ENCODE measurements around the gene CPLX1.

CPLX1 gene

GRCh38 chr4:869776-870175 lies 43.8 kb upstream of the CPLX1 start:
- H3K4me3 ChIP-seq (ENCODE audit: low read depth, low read length) = no peak overlapping the region
- no peak for TF ChIP-seq CTCF (IDR thresholded peaks at IDR 0.05; ENCODE audit: insufficient read depth, low read depth, low read length, missing control alignments)
- DNase-seq (ENCODE audit: low read depth) = no peak

GRCh38 chr4:868421-868820 lies 42.5 kb upstream of the CPLX1 start:
- no peak for DNase-seq (ENCODE audit: low read depth)
- no peak for TF ChIP-seq CTCF (IDR thresholded peaks at IDR 0.05; ENCODE audit: insufficient read depth, low read depth, low read length, missing control alignments)
- H3K4me3 ChIP-seq (ENCODE audit: low read depth, low read length) = no peak overlapping the region

GRCh38 chr4:867526-868250 lies 41.8 kb upstream of the CPLX1 start:
- TF ChIP-seq CTCF (IDR thresholded peaks at IDR 0.05; ENCODE audit: insufficient read depth, low read depth, low read length, missing control alignments) = no peak
- no peak for DNase-seq (ENCODE audit: low read depth)
- no peak overlapping the region for H3K4me3 ChIP-seq (ENCODE audit: low read depth, low read length)

- TF ChIP-seq CTCF (IDR thresholded peaks at IDR 0.05; ENCODE audit: insufficient read depth, low read depth, low read length, missing control alignments) = no peak
- no peak overlapping the region for H3K4me3 ChIP-seq (ENCODE audit: low read depth, low read length)
- DNase-seq (ENCODE audit: low read depth) = no peak
Measured at GRCh38 chr4:866761-867390, 40.9 kb upstream of the CPLX1 start.

- no peak overlapping the region for H3K4me3 ChIP-seq (ENCODE audit: low read depth, low read length)
- no peak for DNase-seq (ENCODE audit: low read depth)
- no peak for TF ChIP-seq CTCF (IDR thresholded peaks at IDR 0.05; ENCODE audit: insufficient read depth, low read depth, low read length, missing control alignments)
Measured at GRCh38 chr4:866068-866760, 40.3 kb upstream of the CPLX1 start.

- H3K4me3 ChIP-seq (ENCODE audit: low read depth, low read length) = no peak overlapping the region
- DNase-seq (ENCODE audit: low read depth) = no peak
- TF ChIP-seq CTCF (IDR thresholded peaks at IDR 0.05; ENCODE audit: insufficient read depth, low read depth, low read length, missing control alignments) = no peak
Measured at GRCh38 chr4:865572-865971, 39.6 kb upstream of the CPLX1 start.
